ENCODE data around the gene GALNT17.

- TF ChIP-seq CTCF (conservative IDR thresholded peaks at IDR 0.05; ENCODE audit: low read length) (no peak), EZH2phosphoT487 (IDR thresholded peaks at IDR 0.05; ENCODE audit: borderline replicate concordance) (no peak)
These were observed 412.9 kb downstream of the GALNT17 start for GRCh38 chr7:71544816-71545215.

Measured in Loucy (cell line).